HG02642 (cell line): ENCODE data around the gene TK2.
A peak's percentile ranks its signal among the peaks of the same experiment; 100 is the strongest.
"Not testable (repeated sequence)": the region's sequence is repeated elsewhere in the genome, so short reads cannot be mapped to it uniquely, and the experiment has no call there.

Experiments
- ATAC-seq: cut with Tn5 transposase; IDR thresholded peaks from one replicate; pipeline ENCODE4 v1.9.1; 2021; ENCODE audit warnings: mild to moderate bottlenecking; ENCODE audit not compliant: unreplicated experiment, poor library complexity

Gene TK2

GRCh38 chr16:66509576-66509975, 40.3 kb downstream of the TK2 start:
- no peak for ATAC-seq

- ATAC-seq: no peak
These were observed 40.9 kb downstream of the TK2 start for GRCh38 chr16:66508914-66509496.

GRCh38 chr16:66508248-66508913, 41.5 kb downstream of the TK2 start:
- peak; percentile 63 for ATAC-seq

GRCh38 chr16:66507731-66508239, 42.1 kb downstream of the TK2 start:
- no peak for ATAC-seq

GRCh38 chr16:66503612-66504011, 46.3 kb downstream of the TK2 start:
- ATAC-seq: no peak

GRCh38 chr16:66503030-66503429, 46.9 kb downstream of the TK2 start:
- no peak for ATAC-seq

GRCh38 chr16:66502020-66502913, 47.7 kb downstream of the TK2 start:
- no peak for ATAC-seq

GRCh38 chr16:66501563-66501962, 48.4 kb downstream of the TK2 start:
- not testable (repeated sequence) for ATAC-seq

- ATAC-seq: not testable (repeated sequence)
These were observed 52.0 kb downstream of the TK2 start for GRCh38 chr16:66497921-66498320.

- not testable (repeated sequence) for ATAC-seq
These were observed 53.7 kb downstream of the TK2 start for GRCh38 chr16:66496226-66496625.

GRCh38 chr16:66495440-66495839, 54.5 kb downstream of the TK2 start:
- no peak for ATAC-seq

- ATAC-seq: no peak
These were observed 55.0 kb downstream of the TK2 start for GRCh38 chr16:66494916-66495315.

- no peak for ATAC-seq
These were observed 56.2 kb downstream of the TK2 start for GRCh38 chr16:66493490-66494401.

GRCh38 chr16:66491716-66492064, 58.2 kb downstream of the TK2 start:
- no peak for ATAC-seq

GRCh38 chr16:66490774-66491715, 58.9 kb downstream of the TK2 start:
- ATAC-seq: no peak

- no peak for ATAC-seq
These were observed 60.1 kb downstream of the TK2 start for GRCh38 chr16:66489818-66490217.

- no peak for ATAC-seq
These were observed 60.5 kb downstream of the TK2 start for GRCh38 chr16:66489385-66489784.

GRCh38 chr16:66488505-66488904, 61.4 kb downstream of the TK2 start:
- ATAC-seq: no peak
